ENCODE measurements around the gene AHRR. TPM values are rescaled to one million over a fixed set of nuclear protein-coding genes. Genes with fewer than 3 reads are reported as not detected.
A peak's percentile ranks its signal among the peaks of the same experiment; 100 is the strongest.
"Not testable (repeated sequence)": the region's sequence is repeated elsewhere in the genome, so short reads cannot be mapped to it uniquely, and the experiment has no call there.

The AHRR gene
- total RNA-seq, 1 donor from 2014 or later, result 13.4 TPM

GRCh38 chr5:398475-399295 lies 77.2 kb downstream of the AHRR start:
- DNase-seq, result no peak

GRCh38 chr5:399296-400281 lies 78.1 kb downstream of the AHRR start:
- DNase-seq, result peak; percentile 99

GRCh38 chr5:400282-401145 lies 79.0 kb downstream of the AHRR start:
- DNase-seq, result peak; percentile 53

- no peak for DNase-seq
Measured at GRCh38 chr5:401146-402034, 79.9 kb downstream of the AHRR start.

- DNase-seq, result not testable (repeated sequence)
Measured at GRCh38 chr5:402219-402614, 80.7 kb downstream of the AHRR start.

DNA sequence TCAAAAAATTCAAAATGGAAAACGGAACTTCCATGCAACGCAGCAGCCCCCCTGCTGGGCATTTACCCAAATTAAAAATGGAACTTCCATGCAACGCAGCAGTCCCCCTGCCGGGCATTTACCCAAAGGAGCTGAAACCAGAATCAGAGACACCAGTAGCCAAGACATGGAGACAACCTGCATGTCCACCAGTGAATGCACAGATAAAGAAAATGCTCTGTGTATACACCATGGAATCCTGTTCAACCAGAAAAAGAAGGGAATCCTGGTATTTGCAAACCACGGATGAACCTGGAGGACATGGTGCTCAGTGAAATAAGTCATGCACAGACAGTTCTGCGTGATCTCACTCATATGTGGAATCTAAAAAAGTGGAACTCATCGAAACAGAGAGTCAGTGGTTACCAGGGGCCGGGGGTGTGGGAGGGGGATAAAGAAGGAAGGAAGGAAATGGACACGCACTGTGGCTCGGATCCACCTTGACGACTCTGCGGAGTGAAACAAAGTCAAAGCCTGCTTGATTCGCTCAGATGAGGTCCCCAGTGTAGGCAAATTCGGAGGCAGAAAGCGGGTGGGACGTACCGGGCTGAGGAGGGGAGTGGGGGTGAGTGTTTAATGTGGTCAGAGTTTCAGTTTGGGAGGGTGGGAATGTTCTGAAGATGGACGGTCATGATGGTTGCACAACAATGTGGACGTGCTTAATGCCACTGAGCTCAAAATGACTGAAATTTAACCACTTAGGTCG lies 81.3 kb downstream of the AHRR start:
- DNase-seq, result no peak

- no peak for DNase-seq
Measured at GRCh38 chr5:403995-404394, 82.5 kb downstream of the AHRR start.

DNA sequence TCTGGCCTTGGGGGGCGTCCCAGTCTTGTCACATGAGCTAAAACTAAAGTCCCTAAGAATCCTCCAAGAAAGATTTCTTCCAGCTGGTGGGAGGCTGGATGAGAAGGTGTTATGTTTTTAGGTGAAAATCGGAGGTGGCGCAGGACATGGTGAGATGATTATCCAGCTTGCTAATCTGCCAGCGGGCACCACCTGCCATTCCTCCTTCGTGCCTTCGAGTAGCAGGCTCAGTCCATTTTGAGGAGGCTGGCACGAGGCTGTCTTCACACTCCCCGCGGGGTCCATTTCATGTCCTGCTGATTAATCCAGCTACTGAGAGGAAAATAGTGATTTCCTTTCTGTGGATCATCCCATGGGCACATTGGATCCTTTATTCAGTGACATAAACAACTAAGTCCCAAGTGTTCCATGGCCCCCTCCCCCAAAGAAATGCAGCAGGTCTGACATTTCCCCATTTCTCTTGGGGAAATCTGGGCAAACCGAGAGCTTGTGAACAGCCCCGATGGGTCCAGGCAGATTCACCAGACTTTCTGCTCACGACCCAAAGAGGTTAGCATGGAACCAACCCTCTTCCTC lies 83.2 kb downstream of the AHRR start:
- no peak for DNase-seq

DNA sequence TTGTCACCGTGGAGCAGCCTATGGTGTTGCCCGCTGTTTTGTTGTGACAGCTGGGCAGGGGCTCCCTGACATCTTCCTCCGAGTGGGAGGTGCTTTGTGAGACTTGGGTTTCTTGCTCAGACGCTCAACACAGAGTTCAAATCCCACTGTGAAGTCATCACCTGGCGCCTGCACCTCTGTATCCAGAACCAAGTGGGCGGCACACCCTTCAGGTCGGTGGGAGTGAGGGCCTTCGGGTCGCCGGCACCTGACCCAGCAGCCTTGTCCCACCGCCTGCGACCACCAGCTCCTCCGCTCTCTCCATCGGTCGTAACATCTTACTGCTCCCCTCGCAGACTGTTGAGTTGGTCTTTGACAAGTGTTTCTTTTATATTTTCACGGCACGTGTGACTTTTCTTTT lies 83.9 kb downstream of the AHRR start:
- no peak for DNase-seq

DNA sequence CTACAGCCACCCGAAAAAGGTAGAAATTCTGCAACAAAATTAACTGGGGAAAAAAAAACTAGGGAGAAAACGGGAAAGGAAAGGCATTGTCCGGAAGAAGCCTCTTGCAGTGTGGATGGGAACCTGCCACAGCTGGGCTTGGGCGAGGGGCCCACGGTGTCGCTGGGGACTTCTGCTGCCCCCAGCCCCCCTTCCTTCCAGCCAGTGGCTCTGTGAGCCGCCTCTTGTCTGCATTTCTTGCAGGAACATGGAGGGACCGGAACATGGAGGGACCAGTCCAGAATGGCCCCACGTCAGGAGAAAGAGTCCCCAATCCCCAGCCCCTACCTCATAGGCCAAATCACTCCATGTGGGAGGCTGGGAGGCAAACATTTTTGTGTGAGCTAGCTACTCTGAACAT lies 84.5 kb downstream of the AHRR start:
- no peak for DNase-seq

DNA sequence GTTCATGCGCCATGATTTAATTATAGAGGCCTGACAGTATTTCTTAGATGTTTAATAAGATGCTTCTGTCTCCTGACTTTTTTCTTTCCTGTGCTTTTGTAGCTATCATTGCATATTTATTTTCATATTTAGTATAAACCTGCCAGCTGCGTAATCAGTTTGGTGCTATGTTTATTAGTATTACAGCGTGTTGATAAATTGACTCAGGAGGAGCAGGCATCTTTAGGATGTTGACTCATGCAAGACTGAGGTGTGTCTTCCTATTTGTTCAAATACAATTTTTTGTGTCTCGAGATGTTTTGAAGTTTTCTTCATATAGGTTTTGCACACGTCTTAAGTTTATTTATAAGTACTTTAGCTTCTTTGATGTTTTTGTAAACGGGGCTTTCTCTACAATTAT lies 85.5 kb downstream of the AHRR start:
- DNase-seq, result peak; percentile 67

DNA sequence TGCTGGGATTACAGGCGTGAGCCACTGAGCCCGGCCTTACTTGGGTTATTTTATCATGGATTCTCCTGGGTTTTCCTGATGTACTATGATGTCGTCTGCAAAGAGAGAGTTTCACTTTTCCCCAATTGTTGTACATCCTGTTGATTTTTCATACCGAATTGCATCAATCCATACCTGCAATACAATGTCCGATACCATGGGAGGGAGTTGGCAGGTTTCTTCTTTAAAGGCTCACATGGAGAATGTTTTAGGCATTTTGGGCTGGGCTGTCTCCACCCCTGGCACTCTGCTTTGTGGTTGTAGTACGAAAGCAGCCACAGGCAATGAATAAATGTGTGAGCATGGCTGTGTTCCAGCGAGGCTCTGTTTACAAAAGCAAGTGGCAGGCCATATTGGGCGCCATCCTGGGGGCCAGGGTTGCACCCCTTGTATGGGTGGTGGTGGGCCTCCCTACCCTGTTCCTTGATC lies 86.3 kb downstream of the AHRR start:
- DNase-seq, result no peak

GRCh38 chr5:410911-411517 lies 89.5 kb downstream of the AHRR start:
- DNase-seq, result peak; percentile 17

DNA sequence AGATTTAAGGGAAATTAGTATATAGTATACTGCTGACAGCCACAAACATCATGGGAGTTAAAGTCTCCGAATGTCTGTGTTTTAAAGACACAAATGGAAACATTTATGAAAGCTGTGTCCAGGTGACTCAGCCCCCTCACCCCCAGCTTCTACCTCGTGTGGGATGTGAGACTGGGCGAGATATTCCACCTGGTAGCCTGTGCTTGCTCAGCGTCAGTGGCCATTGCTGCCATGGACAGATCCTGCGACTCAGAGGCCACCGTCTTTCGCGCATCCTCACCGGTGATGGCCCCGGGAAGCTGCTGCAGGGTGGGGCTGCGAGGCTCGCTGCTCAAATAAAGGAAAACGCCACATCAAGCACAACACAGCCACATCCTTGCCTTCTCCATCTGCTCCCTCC lies 90.2 kb downstream of the AHRR start:
- no peak for DNase-seq

DNA sequence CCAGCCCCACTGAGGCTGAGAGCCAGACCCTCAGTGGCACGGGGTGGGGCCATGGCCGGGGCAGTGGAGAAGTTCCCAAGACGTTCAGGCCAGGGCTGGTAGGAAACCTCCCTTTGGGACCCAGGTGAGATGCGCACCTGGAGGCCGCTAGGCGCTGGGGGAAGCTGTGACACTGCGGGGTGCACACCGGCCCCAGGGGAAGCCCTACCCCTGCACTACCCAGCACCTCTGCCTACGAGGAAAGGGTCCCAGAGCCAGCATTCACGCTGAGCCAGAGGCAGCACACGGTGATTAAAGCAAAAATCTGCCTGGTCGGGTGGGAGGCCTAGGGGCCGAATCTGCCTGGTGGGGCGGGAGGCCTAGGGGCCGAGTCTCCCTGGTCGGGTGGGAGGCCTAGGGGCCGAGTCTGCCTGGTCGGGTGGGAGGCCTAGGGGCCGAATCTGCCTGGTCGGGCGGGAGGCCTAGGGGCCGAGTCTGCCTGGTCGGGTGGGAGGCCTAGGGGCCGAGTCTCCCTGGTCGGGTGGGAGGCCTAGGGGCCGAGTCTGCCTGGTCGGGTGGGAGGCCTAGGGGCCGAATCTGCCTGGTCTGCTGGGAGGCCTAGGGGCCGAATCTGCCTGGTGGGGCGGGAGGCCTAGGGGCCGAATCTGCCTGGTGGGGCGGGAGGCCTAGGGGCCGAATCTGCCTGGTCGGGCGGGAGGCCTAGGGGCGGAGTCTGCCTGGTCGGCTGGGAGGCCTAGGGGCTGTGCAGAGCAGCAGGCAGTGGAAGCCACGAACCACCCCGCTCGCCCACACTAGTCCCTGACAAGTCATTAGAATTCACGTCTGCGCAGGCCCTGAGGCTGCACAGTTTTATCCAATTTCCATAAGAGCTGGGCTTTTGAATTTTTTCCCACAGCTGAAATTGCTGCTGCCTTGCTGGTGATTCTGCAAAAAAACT lies 93.7 kb downstream of the AHRR start:
- not testable (repeated sequence) for DNase-seq

DNA sequence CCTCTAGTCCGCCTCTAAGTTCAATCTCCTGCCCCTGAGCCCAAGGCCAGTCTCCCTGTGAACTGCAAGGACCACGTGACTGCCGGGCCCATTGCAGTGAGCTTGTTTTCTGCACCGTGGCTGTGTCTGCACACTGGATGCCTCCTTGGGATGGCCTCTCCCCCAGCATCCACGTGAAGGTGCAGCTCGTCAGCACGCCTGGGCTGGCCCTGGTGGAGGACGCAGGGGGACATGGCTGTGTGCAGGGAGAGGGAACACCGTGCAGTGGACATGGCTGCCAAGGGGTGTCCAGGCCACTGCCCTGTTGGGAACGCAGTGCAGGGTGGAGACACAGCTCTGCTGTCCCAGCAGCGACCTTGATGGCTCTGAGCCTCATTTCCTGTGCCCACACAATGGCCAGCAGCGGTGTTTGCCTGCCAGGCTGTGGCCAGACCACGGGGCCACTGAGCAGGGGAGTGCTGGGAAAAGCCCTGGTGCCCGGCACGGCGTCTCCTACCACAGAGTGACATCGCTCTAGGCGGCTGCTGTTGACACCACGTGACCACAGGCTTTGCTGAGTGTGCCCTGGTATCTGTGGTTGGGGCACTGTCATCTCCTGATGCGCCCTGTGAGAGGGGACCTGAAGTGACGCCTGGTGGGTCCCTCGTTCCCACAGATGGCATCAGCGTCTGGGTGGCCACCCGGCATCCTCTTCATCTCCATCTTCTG lies 94.6 kb downstream of the AHRR start:
- no peak for DNase-seq

DNA sequence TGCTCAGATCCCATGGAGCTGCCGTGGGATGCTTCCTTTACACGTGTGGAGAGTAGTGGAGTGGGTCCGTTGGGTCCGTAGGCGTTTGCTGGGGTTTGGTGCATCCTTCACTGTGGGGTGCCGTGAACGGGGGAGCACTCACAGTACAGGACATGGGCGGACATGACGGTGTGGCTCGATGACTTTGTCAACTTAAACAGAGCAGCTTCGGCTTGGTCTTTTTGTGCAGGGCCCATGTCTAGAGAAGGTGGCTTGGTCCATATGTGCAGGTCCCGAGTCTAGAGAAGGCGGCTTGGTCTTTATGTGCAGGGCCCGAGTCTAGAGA lies 95.1 kb downstream of the AHRR start:
- DNase-seq, result no peak

All from dermis blood vessel endothelial cell (primary cell).